HepG2 (cell line): ENCODE data around the gene ZBTB46. TPM values are rescaled to one million over a fixed set of nuclear protein-coding genes. Genes with fewer than 3 reads are reported as not detected.

Source experiments
- ATAD3A ChIP-seq: sonication (generic); formaldehyde crosslinking; IDR thresholded peaks from 2 replicates; pipeline ENCODE4 v1.4.0; 2020; ENCODE audit warnings: missing genetic modification reagents
- ETV6 ChIP-seq: sonication (generic); formaldehyde crosslinking; conservative IDR thresholded peaks from 2 replicates; pipeline ENCODE4 v1.4.0; 2020; ENCODE audit warnings: missing genetic modification reagents
- FOXO4 ChIP-seq: sonication (generic); formaldehyde crosslinking; conservative IDR thresholded peaks from 2 replicates; pipeline ENCODE4 v1.8.1; 2023; ENCODE audit warnings: missing genetic modification reagents
- GABPB1 ChIP-seq: IDR thresholded peaks from 2 replicates; pipeline ENCODE4 v1.6.1; 2016; ENCODE audit warnings: mild to moderate bottlenecking, missing genetic modification reagents, moderate library complexity, missing compliant biosample characterization
- IKZF1 ChIP-seq: fragments of 450-650 bp; IDR thresholded peaks from 2 replicates; pipeline ENCODE4 v1.7.1; 2016
- IRF2 ChIP-seq: IDR thresholded peaks from 2 replicates; pipeline ENCODE4 v1.6.1; 2018; ENCODE audit warnings: missing genetic modification reagents, missing compliant biosample characterization
- NFE2 ChIP-seq: sonication (generic); formaldehyde crosslinking; IDR thresholded peaks from 2 replicates; pipeline ENCODE4 v1.4.0; 2020; ENCODE audit warnings: missing genetic modification reagents
- NKX3-1 ChIP-seq: sonication (generic); formaldehyde crosslinking; IDR thresholded peaks from 2 replicates; pipeline ENCODE4 v1.5.0; 2020; ENCODE audit warnings: missing genetic modification reagents
- RARA ChIP-seq: IDR thresholded peaks from 2 replicates; pipeline ENCODE4 v1.6.1; 2016; ENCODE audit warnings: missing genetic modification reagents, missing compliant biosample characterization
- SNAPC2 ChIP-seq: sonication (generic); formaldehyde crosslinking; IDR thresholded peaks from 2 replicates; pipeline ENCODE4 v1.8.1; 2022; ENCODE audit warnings: mild to moderate bottlenecking, missing genetic modification reagents
- STAT5B ChIP-seq: sonication (generic); formaldehyde crosslinking; IDR thresholded peaks from 2 replicates; pipeline ENCODE4 v1.4.0; 2020; ENCODE audit warnings: missing genetic modification reagents
- TAF15 ChIP-seq: fragments of 200-400 bp; formaldehyde crosslinking; IDR thresholded peaks from one replicate; pipeline ENCODE4 v1.6.1; 2018; ENCODE audit warnings: mild to moderate bottlenecking, low read depth, low read length; ENCODE audit not compliant: poor library complexity, severe bottlenecking
- TEAD2 ChIP-seq: sonication (generic); formaldehyde crosslinking; IDR thresholded peaks from 2 replicates; pipeline ENCODE4 v1.9.0; 2021; ENCODE audit warnings: missing genetic modification reagents
- TEAD3 ChIP-seq: optimal IDR thresholded peaks from 2 replicates; pipeline ENCODE3; 2016; ENCODE audit warnings: borderline replicate concordance
- TMF1 ChIP-seq: sonication (generic); formaldehyde crosslinking; IDR thresholded peaks from 2 replicates; pipeline ENCODE4 v1.8.1; 2022; ENCODE audit warnings: low read depth, missing genetic modification reagents
- ZBTB21 ChIP-seq: sonication (generic); formaldehyde crosslinking; IDR thresholded peaks from 2 replicates; pipeline ENCODE4 v1.4.0; 2020; ENCODE audit warnings: missing genetic modification reagents
- ZNF296 ChIP-seq: sonication (generic); formaldehyde crosslinking; conservative IDR thresholded peaks from 2 replicates; pipeline ENCODE4 v1.5.0; 2020; ENCODE audit warnings: mild to moderate bottlenecking, missing genetic modification reagents
- ZNF556 ChIP-seq: sonication (generic); formaldehyde crosslinking; IDR thresholded peaks from 2 replicates; pipeline ENCODE4 v1.4.0; 2020; ENCODE audit warnings: mild to moderate bottlenecking, missing genetic modification reagents, borderline replicate concordance
- ZNF773 ChIP-seq: sonication (generic); formaldehyde crosslinking; IDR thresholded peaks from 2 replicates; pipeline ENCODE4 v1.4.0; 2020; ENCODE audit warnings: missing genetic modification reagents, borderline replicate concordance
- ZNF781 ChIP-seq: sonication (generic); formaldehyde crosslinking; IDR thresholded peaks from 2 replicates; pipeline ENCODE4 v1.5.1; 2020; ENCODE audit warnings: borderline replicate concordance, mild to moderate bottlenecking, missing genetic modification reagents; ENCODE audit errors: not compliant biosample characterization
- polyA plus RNA-seq, 8 experiments: library from polyadenylated mRNA; depleted of rRNA in 3 of 8; stranded (reverse) in 7 of 8; unstranded in 1 of 8; fragments of >200 nt; fragmentation: Illumina TruSeq in 4 of 8; extraction: Trizol in 4 of 8; gene quantifications; 2 replicates each; pipeline versions ENCODE4 v1.2.1 to v1.2.3, GENCODE V29; 2011 to 2016; ENCODE audit warnings: low read depth in 4 of 8, missing spikeins in 1 of 8, mixed read lengths in 1 of 8; ENCODE audit not compliant: insufficient read depth in 1 of 8
- total RNA-seq, 5 experiments: library from RNA; depleted of rRNA; stranded (reverse); fragments of >200 nt; fragmentation: Illumina TruSeq; extraction: Trizol; gene quantifications; 2 replicates each; pipeline ENCODE4 v1.2.3, GENCODE V29; 2016; ENCODE audit warnings: low read depth in 1 of 5
- TF ChIP-seq, protein P1 (sequence below): sonication (generic); formaldehyde crosslinking; IDR thresholded peaks from 2 replicates; pipeline ENCODE4 v1.9.0; 2021; ENCODE audit warnings: missing genetic modification reagents, mild to moderate bottlenecking, borderline replicate concordance
- TF ChIP-seq, protein P2 (sequence below): sonication (generic); formaldehyde crosslinking; conservative IDR thresholded peaks from 2 replicates; pipeline ENCODE4 v1.8.0; 2022; ENCODE audit warnings: low read depth, missing genetic modification reagents
- TF ChIP-seq, protein P3 (sequence below): sonication (generic); formaldehyde crosslinking; IDR thresholded peaks from 2 replicates; pipeline ENCODE4 v1.4.0; 2020; ENCODE audit warnings: missing genetic modification reagents, mild to moderate bottlenecking, borderline replicate concordance

Gene ZBTB46
- total and polyA plus RNA-seq, 2 of the 13 experiments (the other 11 are each of a cell fraction or from before 2014, with no cell fraction given): 1.6 to 13.5 TPM

- TF ChIP-seq ZNF773 (peak; percentile 88; the same call in 1 of the 2 replicates), NKX3-1 (CRISPR knock-in tag) (peak; percentile 86), ETV6 (peak; percentile 73), IRF2 (peak; percentile 97), TMF1 (peak; percentile 97), SNAPC2 (CRISPR knock-in tag) (peak; percentile 95; the same call in 1 of the 2 replicates), TEAD2 (CRISPR knock-in tag) (peak; percentile 26; the same call in 1 of the 2 replicates), ZBTB21 (CRISPR knock-in tag) (peak; percentile 95), RARA (CRISPR knock-in tag) (peak; percentile 67), GABPB1 (peak; percentile 98), ZNF781 (CRISPR knock-in tag) (peak; percentile 84), ZNF296 (CRISPR knock-in tag) (peak; percentile 85; the same call in 1 of the 2 replicates), NFE2 (no peak), ATAD3A (CRISPR knock-in tag) (no peak), FOXO4 (no peak), TAF15 (no peak), TEAD3 (CRISPR knock-in tag) (peak; percentile 87), STAT5B (CRISPR knock-in tag) (0 out of 2 replicates have a peak, but pooled peaks have one; percentile 20), IKZF1 (no peak), ZNF556 (CRISPR knock-in tag) (no peak; the same call in 1 of the 2 replicates)
- TF ChIP-seq, protein P1, sequence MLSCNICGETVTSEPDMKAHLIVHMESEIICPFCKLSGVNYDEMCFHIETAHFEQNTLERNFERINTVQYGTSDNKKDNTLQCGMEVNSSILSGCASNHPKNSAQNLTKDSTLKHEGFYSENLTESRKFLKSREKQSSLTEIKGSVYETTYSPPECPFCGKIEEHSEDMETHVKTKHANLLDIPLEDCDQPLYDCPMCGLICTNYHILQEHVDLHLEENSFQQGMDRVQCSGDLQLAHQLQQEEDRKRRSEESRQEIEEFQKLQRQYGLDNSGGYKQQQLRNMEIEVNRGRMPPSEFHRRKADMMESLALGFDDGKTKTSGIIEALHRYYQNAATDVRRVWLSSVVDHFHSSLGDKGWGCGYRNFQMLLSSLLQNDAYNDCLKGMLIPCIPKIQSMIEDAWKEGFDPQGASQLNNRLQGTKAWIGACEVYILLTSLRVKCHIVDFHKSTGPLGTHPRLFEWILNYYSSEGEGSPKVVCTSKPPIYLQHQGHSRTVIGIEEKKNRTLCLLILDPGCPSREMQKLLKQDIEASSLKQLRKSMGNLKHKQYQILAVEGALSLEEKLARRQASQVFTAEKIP (CRISPR knock-in tag): no peak; the same call in 1 of the 2 replicates
- TF ChIP-seq, protein P2, sequence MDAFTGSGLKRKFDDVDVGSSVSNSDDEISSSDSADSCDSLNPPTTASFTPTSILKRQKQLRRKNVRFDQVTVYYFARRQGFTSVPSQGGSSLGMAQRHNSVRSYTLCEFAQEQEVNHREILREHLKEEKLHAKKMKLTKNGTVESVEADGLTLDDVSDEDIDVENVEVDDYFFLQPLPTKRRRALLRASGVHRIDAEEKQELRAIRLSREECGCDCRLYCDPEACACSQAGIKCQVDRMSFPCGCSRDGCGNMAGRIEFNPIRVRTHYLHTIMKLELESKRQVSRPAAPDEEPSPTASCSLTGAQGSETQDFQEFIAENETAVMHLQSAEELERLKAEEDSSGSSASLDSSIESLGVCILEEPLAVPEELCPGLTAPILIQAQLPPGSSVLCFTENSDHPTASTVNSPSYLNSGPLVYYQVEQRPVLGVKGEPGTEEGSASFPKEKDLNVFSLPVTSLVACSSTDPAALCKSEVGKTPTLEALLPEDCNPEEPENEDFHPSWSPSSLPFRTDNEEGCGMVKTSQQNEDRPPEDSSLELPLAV (CRISPR knock-in tag): no peak
- TF ChIP-seq, protein P3, sequence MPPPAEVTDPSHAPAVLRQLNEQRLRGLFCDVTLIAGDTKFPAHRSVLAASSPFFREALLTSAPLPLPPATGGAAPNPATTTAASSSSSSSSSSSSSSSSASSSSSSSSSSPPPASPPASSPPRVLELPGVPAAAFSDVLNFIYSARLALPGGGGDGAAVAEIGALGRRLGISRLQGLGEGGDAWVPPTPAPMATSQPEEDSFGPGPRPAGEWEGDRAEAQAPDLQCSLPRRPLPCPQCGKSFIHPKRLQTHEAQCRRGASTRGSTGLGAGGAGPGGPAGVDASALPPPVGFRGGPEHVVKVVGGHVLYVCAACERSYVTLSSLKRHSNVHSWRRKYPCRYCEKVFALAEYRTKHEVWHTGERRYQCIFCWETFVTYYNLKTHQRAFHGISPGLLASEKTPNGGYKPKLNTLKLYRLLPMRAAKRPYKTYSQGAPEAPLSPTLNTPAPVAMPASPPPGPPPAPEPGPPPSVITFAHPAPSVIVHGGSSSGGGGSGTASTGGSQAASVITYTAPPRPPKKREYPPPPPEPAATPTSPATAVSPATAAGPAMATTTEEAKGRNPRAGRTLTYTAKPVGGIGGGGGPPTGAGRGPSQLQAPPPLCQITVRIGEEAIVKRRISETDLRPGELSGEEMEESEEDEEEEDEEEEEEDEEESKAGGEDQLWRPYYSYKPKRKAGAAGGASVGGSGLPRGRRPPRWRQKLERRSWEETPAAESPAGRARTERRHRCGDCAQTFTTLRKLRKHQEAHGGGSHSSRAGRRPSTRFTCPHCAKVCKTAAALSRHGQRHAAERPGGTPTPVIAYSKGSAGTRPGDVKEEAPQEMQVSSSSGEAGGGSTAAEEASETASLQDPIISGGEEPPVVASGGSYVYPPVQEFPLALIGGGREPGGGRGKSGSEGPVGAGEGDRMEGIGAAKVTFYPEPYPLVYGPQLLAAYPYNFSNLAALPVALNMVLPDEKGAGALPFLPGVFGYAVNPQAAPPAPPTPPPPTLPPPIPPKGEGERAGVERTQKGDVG (CRISPR knock-in tag): peak; percentile 95
These were observed 34.0 kb upstream of the ZBTB46 start, which contains the start of gene TPD52L2 (continued) for GRCh38 chr20:63864978-63865640.
